Measurements from ENCODE around the gene CDH9. TPM values are rescaled to one million over a fixed set of nuclear protein-coding genes. Genes with fewer than 3 reads are reported as not detected.
"Not testable (repeated sequence)": the region's sequence is repeated elsewhere in the genome, so short reads cannot be mapped to it uniquely, and the experiment has no call there.

Gene CDH9
- total RNA-seq, 1 donor = not detected

DNA sequence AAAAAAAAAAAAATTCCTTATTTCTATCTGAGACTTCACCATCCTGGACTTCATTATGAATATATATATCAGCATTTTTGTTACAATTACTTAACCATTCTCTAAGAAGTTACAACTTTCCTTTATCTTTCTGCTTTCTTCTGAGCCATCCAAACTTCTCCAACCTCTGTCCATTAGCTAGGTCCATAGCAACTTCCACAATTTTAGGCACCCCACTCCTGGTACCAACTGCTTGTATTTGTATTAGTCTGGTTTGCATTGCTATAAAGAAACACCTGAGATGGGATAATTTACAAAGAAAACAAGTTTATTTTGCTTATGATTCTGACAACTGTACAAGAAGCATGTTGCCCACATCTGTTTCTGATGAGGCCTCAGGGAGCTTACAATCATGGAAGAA lies 182.1 kb downstream of the CDH9 start:
- H3K9me3 ChIP-seq (ENCODE audit: low read depth, low read length) = peaks cover 5% of the 10 kb centered on the region
- H2AFZ ChIP-seq (ENCODE audit: low read length) = no peak overlapping the region
- no peak overlapping the region for H3K27ac ChIP-seq (ENCODE audit: low read depth, low read length)
- H3K4me3 ChIP-seq (ENCODE audit: insufficient read depth, low read length) = no peak overlapping the region
- no peak for DNase-seq (ENCODE audit: insufficient read length, low spot score, missing footprints)
- H3K79me2 ChIP-seq (ENCODE audit: insufficient read depth, low read length) = no peaks in the 10 kb centered on the region
- H3K36me3 ChIP-seq (ENCODE audit: insufficient read depth, low read length) = no peaks in the 10 kb centered on the region
- TF ChIP-seq, protein P1, sequence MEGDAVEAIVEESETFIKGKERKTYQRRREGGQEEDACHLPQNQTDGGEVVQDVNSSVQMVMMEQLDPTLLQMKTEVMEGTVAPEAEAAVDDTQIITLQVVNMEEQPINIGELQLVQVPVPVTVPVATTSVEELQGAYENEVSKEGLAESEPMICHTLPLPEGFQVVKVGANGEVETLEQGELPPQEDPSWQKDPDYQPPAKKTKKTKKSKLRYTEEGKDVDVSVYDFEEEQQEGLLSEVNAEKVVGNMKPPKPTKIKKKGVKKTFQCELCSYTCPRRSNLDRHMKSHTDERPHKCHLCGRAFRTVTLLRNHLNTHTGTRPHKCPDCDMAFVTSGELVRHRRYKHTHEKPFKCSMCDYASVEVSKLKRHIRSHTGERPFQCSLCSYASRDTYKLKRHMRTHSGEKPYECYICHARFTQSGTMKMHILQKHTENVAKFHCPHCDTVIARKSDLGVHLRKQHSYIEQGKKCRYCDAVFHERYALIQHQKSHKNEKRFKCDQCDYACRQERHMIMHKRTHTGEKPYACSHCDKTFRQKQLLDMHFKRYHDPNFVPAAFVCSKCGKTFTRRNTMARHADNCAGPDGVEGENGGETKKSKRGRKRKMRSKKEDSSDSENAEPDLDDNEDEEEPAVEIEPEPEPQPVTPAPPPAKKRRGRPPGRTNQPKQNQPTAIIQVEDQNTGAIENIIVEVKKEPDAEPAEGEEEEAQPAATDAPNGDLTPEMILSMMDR (IDR thresholded peaks at IDR 0.05; ENCODE audit: extremely low read depth, low read depth, low read length) = no peak
- no peak overlapping the region for H3K4me2 ChIP-seq (ENCODE audit: insufficient read depth, low read length)
- H4K20me1 ChIP-seq (ENCODE audit: insufficient read depth, low read length) = no peaks in the 10 kb centered on the region
- H3K27me3 ChIP-seq (ENCODE audit: insufficient read depth, low read length) = no peaks in the 10 kb centered on the region
- H3K4me1 ChIP-seq (ENCODE audit: insufficient read depth, low read length) = no peaks in the 10 kb centered on the region

DNA sequence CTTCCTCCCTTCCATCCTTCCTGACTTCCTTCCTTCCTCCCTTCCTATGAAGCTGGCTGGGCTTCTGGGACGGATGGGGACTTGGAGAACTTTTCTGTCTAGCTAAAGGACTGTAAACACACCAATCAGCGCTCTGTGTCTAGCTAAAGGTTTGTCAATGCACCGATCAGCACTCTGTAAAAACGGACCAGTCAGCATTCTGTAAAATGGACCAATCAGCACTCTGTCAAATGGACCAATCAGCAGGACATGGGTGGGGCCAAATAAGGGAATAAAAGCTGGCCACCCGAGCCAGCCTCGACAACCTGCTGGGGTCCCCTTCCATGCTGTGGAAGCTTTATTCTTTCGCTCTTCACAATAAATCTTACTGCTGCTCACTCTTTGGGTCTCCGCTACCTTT lies 185.9 kb downstream of the CDH9 start:
- H3K79me2 ChIP-seq (ENCODE audit: insufficient read depth, low read length); H4K20me1 ChIP-seq (ENCODE audit: insufficient read depth, low read length); H3K9me3 ChIP-seq (ENCODE audit: low read depth, low read length); H3K27me3 ChIP-seq (ENCODE audit: insufficient read depth, low read length); H2AFZ ChIP-seq (ENCODE audit: low read length); H3K36me3 ChIP-seq (ENCODE audit: insufficient read depth, low read length); H3K4me3 ChIP-seq (ENCODE audit: insufficient read depth, low read length); H3K27ac ChIP-seq (ENCODE audit: low read depth, low read length); H3K4me2 ChIP-seq (ENCODE audit: insufficient read depth, low read length); H3K4me1 ChIP-seq (ENCODE audit: insufficient read depth, low read length); DNase-seq (ENCODE audit: insufficient read length, low spot score, missing footprints): not testable (repeated sequence)

DNA sequence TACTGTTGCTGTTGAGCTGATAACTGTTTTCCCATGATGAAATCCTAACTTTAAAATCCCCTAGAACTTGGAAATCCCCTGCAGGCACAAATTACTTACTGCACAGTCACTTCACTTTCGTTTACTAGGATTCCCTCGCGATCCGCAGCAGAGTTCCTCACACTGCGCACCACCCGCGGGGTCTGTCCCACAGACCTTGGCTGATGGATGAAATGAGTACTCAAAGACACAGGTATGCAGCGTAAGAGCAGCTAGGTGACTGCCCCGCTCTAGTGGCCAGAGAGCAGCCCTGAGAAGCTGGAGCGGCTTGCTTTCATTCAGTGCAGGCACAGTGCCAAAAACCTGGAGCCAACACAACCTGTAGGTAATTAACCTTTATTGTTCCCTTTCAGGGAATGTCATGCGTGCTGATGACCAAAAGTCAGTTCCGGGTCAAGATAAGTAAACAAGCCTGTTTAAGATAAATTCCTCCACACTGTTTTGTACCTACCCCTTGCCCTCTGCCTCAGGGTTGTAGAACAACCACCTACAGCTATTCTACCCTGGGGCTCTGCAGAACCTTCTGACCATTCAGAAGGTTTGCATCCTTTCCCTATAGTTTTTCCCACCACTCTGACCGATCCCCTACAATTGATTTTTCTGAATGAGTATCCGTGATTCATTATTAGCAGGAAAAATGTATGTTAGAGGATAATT lies 191.2 kb downstream of the CDH9 start:
- H2AFZ ChIP-seq (ENCODE audit: low read length) = no peak overlapping the region
- DNase-seq (ENCODE audit: insufficient read length, low spot score, missing footprints) = no peak
- H3K79me2 ChIP-seq (ENCODE audit: insufficient read depth, low read length) = no peaks in the 10 kb centered on the region
- TF ChIP-seq, protein P1 (IDR thresholded peaks at IDR 0.05; ENCODE audit: extremely low read depth, low read depth, low read length) = no peak
- no peaks in the 10 kb centered on the region for H4K20me1 ChIP-seq (ENCODE audit: insufficient read depth, low read length)
- no peaks in the 10 kb centered on the region for H3K4me1 ChIP-seq (ENCODE audit: insufficient read depth, low read length)
- H3K4me3 ChIP-seq (ENCODE audit: insufficient read depth, low read length) = no peak overlapping the region
- H3K36me3 ChIP-seq (ENCODE audit: insufficient read depth, low read length) = no peaks in the 10 kb centered on the region
- no peak overlapping the region for H3K27ac ChIP-seq (ENCODE audit: low read depth, low read length)
- no peaks in the 10 kb centered on the region for H3K27me3 ChIP-seq (ENCODE audit: insufficient read depth, low read length)
- no peaks in the 10 kb centered on the region for H3K9me3 ChIP-seq (ENCODE audit: low read depth, low read length)
- no peak overlapping the region for H3K4me2 ChIP-seq (ENCODE audit: insufficient read depth, low read length)

DNA sequence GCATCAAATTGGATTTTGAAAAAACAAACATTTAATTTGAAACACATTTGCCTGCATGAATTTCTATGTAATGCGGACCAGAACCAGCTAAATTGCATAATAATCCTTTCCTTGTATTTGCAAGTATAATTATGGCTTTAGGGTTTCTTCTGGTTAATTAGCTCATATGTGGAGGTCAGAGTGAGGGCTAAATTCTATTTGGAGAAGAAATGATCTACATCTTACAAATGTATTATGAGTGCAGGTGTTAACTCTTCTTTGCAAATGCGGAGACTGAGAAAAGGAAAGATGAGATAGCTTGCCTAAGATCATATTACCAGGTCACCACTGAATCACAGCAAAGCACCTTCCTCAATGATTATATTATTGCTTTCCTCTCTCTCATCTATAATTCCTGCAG lies 194.7 kb downstream of the CDH9 start:
- Histone ChIP-seq H3K4me2 (ENCODE audit: insufficient read depth, low read length) (no peak overlapping the region), H4K20me1 (ENCODE audit: insufficient read depth, low read length) (no peaks in the 10 kb centered on the region), H3K4me3 (ENCODE audit: insufficient read depth, low read length) (no peak overlapping the region), H3K79me2 (ENCODE audit: insufficient read depth, low read length) (no peaks in the 10 kb centered on the region), H3K27me3 (ENCODE audit: insufficient read depth, low read length) (no peaks in the 10 kb centered on the region), H3K9me3 (ENCODE audit: low read depth, low read length) (no peaks in the 10 kb centered on the region), H3K4me1 (ENCODE audit: insufficient read depth, low read length) (no peaks in the 10 kb centered on the region), H3K27ac (ENCODE audit: low read depth, low read length) (no peak overlapping the region), H3K36me3 (ENCODE audit: insufficient read depth, low read length) (no peaks in the 10 kb centered on the region), H2AFZ (ENCODE audit: low read length) (no peak overlapping the region)
- TF ChIP-seq, protein P1 (IDR thresholded peaks at IDR 0.05; ENCODE audit: extremely low read depth, low read depth, low read length) = no peak
- DNase-seq (ENCODE audit: insufficient read length, low spot score, missing footprints) = no peak
